Measurements from ENCODE around the gene PLSCR1. TPM values are rescaled to one million over a fixed set of nuclear protein-coding genes. Genes with fewer than 3 reads are reported as not detected.
"Not testable (repeated sequence)": the region's sequence is repeated elsewhere in the genome, so short reads cannot be mapped to it uniquely, and the experiment has no call there.

PLSCR1 gene
- total RNA-seq, 2 experiments from 2014 or later: 60.1 to 64.3 TPM

DNA sequence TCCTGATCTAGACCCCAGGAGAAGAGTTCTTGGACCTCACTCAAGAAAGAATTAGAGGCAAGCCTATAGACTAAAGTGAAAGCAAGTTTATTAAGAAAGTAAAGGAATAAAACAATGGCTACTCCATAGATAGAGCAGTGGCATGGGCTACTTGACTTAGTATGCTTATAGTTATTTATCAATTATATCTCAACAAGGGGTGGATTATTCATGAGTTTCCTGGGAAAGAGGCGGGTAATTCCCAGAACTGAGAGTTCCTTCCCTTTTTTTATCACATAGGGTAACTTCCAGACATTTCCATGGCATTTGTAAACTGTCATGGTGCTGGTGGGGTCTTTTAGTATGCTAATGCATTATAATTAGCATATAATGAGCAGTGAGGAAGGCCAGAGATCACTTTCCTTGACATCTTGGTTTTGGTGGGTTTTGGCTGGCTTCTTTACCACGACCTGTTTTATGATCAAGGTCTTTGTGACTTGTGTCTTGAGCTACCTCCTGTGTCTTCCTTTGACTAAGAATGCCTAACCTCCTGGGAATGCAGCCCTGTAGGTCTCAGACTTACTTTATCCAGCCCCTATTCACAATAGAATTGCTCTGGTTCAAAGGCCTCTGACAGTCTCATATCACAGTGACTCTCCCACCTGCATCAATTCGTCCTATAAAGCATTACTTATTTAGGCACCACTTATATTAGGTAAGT is 39.8 kb downstream of the PLSCR1 start:
- CTCF ChIA-PET: interaction anchor here (1.7 kb wide), 1 partner anchor 15 kb away, joined by 5 read pairs; no protein-coding TSS in a partner anchor
- intact Hi-C loops (cut with micrococcal nuclease): no loop called here
- H3K27me3 Mint-ChIP-seq (ENCODE audit: low read depth): no peaks in the 10 kb centered on the region
- no peaks in the 10 kb centered on the region for H3K9me3 Mint-ChIP-seq
- H3K27ac Mint-ChIP-seq: no peak overlapping the region
- no peak overlapping the region for H3K4me3 Mint-ChIP-seq
- DNase-seq: no peak
- peaks cover 15% of the 10 kb centered on the region for H3K4me1 Mint-ChIP-seq (ENCODE audit: low read depth)
- peaks cover 3% of the 10 kb centered on the region for H3K36me3 Mint-ChIP-seq (ENCODE audit: low read depth)

DNA sequence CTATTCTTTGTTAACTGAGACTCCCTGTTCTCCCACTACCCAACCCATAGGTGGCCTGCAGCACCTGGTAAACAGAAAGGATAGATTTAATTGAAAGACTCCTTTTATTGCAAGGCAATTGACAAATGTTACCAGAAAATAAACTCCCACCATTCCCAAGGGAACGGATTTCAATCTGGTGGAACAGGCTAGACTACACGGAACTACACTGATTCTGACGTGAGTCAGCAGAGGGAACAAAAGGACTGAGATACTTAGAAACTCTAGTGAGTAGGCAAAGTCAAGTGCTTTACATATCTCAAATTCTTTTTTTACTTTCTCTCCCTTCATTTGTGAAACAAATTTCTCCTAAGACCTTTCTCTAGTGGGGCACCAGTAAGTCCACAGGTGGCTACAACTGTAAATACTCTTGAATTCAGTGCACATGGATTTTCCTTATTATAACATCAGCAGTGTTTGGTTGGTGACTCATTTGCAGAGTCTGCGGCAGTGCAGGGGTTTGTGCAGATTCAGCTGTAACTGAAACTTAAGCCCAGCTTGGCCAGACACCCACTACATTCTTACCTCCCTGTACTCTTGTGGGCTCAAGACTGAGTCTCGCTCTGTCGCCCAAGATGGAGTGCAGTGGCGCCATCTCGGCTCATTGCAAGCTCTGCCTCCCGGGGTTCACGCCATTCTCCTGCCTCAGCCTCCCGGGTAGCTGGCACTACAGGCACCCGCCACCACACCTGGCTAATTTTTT is 40.8 kb downstream of the PLSCR1 start:
- Mint-ChIP-seq H3K4me3 (no peak overlapping the region), H3K4me1 (ENCODE audit: low read depth) (peaks cover 15% of the 10 kb centered on the region), H3K27ac (no peak overlapping the region), H3K9me3 (no peaks in the 10 kb centered on the region), H3K36me3 (ENCODE audit: low read depth) (peaks cover 3% of the 10 kb centered on the region), H3K27me3 (ENCODE audit: low read depth) (no peaks in the 10 kb centered on the region)
- intact Hi-C loops (cut with micrococcal nuclease): no loop called here
- CTCF ChIA-PET: no interaction called here
- DNase-seq: no peak

DNA sequence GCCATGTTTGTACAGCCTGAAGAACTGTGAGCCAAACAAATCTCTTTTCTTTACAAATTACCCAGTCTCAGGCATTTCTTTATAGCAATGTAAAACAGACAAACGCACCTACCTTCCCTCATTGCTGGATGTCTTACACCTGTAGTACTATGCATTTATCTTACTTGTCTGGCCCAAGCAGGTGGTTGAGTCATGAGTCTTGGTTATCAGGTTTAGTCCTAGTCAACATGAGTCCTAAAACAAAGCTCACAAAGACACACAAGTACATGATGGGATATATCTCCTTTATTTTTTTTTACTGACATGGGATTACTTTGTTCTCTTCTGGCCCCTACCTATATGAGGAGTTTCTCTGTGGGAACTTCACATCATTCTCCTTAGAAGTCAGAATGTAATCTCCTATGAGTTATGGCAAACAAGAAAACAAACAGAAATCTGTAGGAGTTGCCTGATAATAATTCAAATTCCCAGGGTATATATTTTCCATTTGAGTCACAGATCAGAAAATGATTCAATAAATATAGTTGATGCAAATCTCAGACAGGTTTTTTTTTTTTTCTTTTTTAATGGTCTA is 41.4 kb downstream of the PLSCR1 start:
- DNase-seq: no peak
- Mint-ChIP-seq H3K36me3 (ENCODE audit: low read depth) (no peaks in the 10 kb centered on the region), H3K9me3 (no peaks in the 10 kb centered on the region), H3K4me3 (no peak overlapping the region), H3K4me1 (ENCODE audit: low read depth) (peaks cover 19% of the 10 kb centered on the region), H3K27ac (no peak overlapping the region), H3K27me3 (ENCODE audit: low read depth) (no peaks in the 10 kb centered on the region)
- intact Hi-C loops (cut with micrococcal nuclease): loop anchor here (1.0 kb wide), 1 partner anchor 34 kb away; the partner anchor contains the start of gene PLSCR2
- CTCF ChIA-PET: no interaction called here

DNA sequence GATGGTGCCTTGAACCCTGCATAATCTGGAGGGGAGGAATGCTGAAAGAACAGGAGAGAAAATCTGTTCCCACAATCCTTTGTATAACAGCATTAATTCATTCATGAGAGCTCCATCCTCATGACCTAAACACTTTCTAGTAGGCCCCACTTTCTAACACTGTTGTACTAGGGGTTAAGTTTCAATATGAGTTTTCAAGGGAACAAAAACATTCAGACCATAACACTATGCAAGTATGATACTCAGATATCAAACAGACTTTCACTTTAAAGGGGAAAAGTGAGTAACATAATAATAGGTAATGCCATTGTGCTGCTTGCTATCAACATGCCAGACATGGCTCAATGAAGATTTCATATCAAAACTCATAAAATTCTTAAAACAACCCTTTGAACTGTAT is 42.7 kb downstream of the PLSCR1 start:
- Mint-ChIP-seq H3K27me3 (ENCODE audit: low read depth) (no peaks in the 10 kb centered on the region), H3K9me3 (peaks cover 3% of the 10 kb centered on the region), H3K4me3 (no peak overlapping the region), H3K36me3 (ENCODE audit: low read depth) (no peaks in the 10 kb centered on the region), H3K4me1 (ENCODE audit: low read depth) (peaks cover 19% of the 10 kb centered on the region), H3K27ac (no peak overlapping the region)
- CTCF ChIA-PET: no interaction called here
- no peak for DNase-seq
- intact Hi-C loops (cut with micrococcal nuclease): loop anchor here (1.0 kb wide), 1 partner anchor 32 kb away; the partner anchor contains the start of gene PLSCR2

DNA sequence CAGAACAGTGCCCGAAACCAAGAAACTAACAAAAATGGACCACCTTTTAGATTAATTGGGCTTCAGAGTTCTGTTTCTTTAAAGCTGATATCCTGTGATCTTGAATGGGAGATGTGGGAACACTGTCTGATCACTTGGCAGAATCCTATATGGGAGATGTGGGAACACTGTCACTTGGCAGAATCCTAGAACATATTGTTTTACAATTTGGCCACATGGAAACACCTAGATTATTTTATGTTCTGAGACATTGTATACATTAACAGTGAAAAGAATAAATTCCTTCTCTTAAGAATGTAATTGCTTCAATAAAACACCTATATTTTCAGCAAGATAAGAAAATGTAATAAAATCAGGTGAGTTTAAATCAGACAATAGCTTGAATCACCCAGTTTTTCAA is 44.7 kb downstream of the PLSCR1 start:
- no peaks in the 10 kb centered on the region for H3K36me3 Mint-ChIP-seq (ENCODE audit: low read depth)
- H3K4me3 Mint-ChIP-seq: no peak overlapping the region
- H3K4me1 Mint-ChIP-seq (ENCODE audit: low read depth): peaks cover 22% of the 10 kb centered on the region
- H3K27ac Mint-ChIP-seq: no peak overlapping the region
- no peak for DNase-seq
- intact Hi-C loops (cut with micrococcal nuclease): loop anchor here (2.0 kb wide), 1 partner anchor 45 kb away; the partner anchor contains the start of gene PLSCR1
- CTCF ChIA-PET: no interaction called here
- peaks cover 3% of the 10 kb centered on the region for H3K9me3 Mint-ChIP-seq
- no peaks in the 10 kb centered on the region for H3K27me3 Mint-ChIP-seq (ENCODE audit: low read depth)

DNA sequence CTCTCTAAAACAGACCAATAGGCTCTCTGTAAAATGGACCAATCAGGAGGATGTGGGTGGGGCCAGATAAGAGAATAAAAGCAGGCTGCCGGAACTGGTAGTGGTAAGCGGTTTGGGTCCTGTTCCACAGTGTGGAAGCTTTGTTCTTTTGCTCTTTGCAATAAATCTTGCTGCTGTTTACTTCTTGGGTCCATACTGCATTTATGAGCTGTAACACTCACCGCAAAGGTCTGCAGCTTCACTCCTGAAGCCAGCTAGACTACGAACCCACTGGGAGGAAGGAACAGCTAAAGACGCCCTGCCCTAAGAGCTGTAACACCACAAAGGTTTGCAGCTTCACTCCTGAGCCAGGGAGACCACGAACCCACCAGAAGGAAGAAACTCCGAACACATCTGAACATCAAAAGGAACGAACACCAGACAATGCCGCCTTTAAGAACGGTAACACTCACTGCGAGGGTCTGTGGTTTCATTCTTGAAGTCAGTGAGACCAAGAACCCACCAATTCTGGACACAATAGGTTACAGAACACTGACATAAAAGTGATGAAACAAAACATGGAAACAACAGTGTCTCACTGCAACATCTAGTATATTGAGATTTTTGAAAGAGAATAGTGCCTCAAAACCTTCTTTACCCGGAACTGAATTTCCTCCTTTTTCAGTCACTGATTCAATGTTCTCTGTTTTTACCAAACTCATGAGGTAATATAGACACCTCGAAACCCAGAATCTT is 46.2 kb downstream of the PLSCR1 start:
- Mint-ChIP-seq H3K4me1 (ENCODE audit: low read depth) (peaks cover 19% of the 10 kb centered on the region), H3K9me3 (peaks cover 3% of the 10 kb centered on the region), H3K36me3 (ENCODE audit: low read depth) (no peaks in the 10 kb centered on the region), H3K27me3 (ENCODE audit: low read depth) (no peaks in the 10 kb centered on the region), H3K4me3 (peak overlapping the region; percentile 71), H3K27ac (peak overlapping the region; percentile 41)
- CTCF ChIA-PET: no interaction called here
- DNase-seq: peak; percentile 59
- intact Hi-C loops (cut with micrococcal nuclease): loop anchor here (1.0 to 2.0 kb wide), 2 partner anchors 29 to 47 kb away; partner anchors contain the start of genes PLSCR1 and PLSCR2

DNA sequence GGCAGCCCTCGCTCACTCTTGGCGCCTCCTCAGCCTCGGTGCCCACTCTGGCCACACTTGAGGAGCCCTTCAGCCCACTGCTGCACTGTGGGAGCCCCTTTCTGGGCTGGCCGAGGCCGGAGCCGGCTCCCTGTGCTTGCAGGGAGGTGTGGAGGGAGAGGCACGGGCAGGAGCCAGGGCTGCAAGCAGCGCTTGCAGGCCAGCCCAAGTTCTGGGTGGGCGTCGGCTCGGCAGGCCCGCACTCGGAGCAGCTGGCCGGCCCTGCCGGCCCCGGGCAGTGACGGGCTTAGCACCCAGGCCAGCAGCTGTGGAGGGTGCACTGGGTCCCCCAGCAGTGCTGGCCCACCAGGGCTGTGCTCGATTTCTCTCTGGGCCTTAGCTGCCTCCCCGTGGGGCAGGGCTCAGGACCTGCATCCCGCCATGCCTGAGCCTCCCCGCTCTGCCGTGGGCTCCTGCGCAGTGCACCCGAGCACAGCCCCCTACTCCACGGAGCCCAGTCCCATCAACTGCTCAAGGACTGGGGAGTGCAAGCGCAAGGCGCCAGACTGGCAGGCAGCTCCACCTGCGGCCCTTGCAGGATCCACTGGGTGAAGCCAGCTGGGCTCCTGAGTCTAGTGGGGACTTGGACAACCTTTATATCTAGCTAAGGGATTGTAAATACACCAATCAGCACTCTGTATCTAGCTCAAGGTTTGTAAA is 47.1 kb downstream of the PLSCR1 start:
- CTCF ChIA-PET; H3K36me3 Mint-ChIP-seq (ENCODE audit: low read depth); H3K4me3 Mint-ChIP-seq; H3K9me3 Mint-ChIP-seq; DNase-seq; H3K27me3 Mint-ChIP-seq (ENCODE audit: low read depth); H3K27ac Mint-ChIP-seq; intact Hi-C loops (cut with micrococcal nuclease): not testable (repeated sequence)
- peaks cover 11% of the 10 kb centered on the region for H3K4me1 Mint-ChIP-seq (ENCODE audit: low read depth)

DNA sequence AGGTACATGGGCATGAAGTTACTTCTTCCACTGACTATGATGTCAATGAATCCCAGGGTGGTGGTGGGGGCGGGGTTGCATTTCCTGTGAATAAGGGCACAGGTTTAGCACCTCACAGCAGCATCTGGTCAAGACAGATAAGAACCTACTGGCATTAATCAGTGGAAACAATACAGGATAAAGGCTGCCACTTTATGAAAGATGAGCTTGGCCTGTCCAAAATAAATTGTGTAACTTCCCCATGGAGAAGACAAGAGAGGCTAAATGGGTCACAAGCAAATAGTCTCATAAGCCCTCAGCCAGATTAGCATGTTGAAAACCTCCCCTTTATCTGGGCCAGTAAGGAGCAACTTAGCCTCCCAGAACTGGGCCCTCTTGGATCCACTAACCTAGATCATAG is 47.7 kb downstream of the PLSCR1 start:
- H3K4me3 Mint-ChIP-seq: no peak overlapping the region
- intact Hi-C loops (cut with micrococcal nuclease): no loop called here
- H3K27me3 Mint-ChIP-seq (ENCODE audit: low read depth): peaks cover 8% of the 10 kb centered on the region
- CTCF ChIA-PET: no interaction called here
- peak; percentile 17 for DNase-seq
- H3K4me1 Mint-ChIP-seq (ENCODE audit: low read depth): peaks cover 10% of the 10 kb centered on the region
- no peaks in the 10 kb centered on the region for H3K36me3 Mint-ChIP-seq (ENCODE audit: low read depth)
- H3K9me3 Mint-ChIP-seq: peaks cover 5% of the 10 kb centered on the region
- no peak overlapping the region for H3K27ac Mint-ChIP-seq

DNA sequence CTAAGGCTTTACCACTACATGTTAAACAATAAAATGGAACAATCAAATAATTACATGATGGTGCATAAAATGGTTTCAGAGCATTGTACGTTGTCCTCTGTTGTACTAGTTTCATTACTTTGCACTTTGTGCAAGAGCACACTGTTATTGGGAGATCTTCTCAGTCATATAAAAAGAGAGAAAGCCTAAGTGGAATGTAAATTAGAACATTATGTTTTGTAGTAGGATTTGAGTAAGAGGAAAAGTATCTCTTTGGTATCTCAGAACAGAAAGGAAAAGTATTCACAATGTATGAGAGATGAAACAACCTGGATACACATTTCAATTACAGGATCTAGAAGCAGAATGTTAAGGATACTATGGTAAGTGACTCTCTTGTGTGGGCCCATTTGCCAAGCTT is 48.2 kb downstream of the PLSCR1 start:
- intact Hi-C loops (cut with micrococcal nuclease): no loop called here
- Mint-ChIP-seq H3K27ac (no peak overlapping the region), H3K27me3 (ENCODE audit: low read depth) (peaks cover 8% of the 10 kb centered on the region), H3K9me3 (peaks cover 5% of the 10 kb centered on the region), H3K4me1 (ENCODE audit: low read depth) (peaks cover 7% of the 10 kb centered on the region), H3K4me3 (no peak overlapping the region), H3K36me3 (ENCODE audit: low read depth) (no peaks in the 10 kb centered on the region)
- no peak for DNase-seq
- CTCF ChIA-PET: no interaction called here

DNA sequence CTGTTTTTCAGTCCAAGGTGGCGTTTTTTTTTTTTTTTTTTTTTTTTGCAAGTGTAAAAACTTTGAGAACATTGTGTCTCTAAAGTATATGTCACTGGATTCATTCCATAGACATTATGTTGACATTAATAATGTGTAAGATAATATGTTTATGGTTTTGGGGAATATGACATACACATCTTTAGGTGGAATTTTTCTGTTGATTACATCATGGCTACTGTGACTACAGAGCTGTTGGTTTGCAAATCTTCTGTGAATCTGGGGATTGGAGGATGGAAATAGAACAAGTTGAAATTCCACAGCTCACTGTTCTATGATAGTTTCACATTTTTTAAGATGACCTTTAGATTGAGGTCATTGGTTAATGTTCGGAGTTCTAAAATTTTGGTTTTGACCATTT is 50.6 kb downstream of the PLSCR1 start:
- intact Hi-C loops (cut with micrococcal nuclease): no loop called here
- Mint-ChIP-seq H3K9me3 (peaks cover 11% of the 10 kb centered on the region), H3K4me3 (no peak overlapping the region), H3K27ac (no peak overlapping the region), H3K36me3 (ENCODE audit: low read depth) (no peaks in the 10 kb centered on the region), H3K27me3 (ENCODE audit: low read depth) (peaks cover 8% of the 10 kb centered on the region), H3K4me1 (ENCODE audit: low read depth) (peaks cover 7% of the 10 kb centered on the region)
- DNase-seq: no peak
- CTCF ChIA-PET: no interaction called here

DNA sequence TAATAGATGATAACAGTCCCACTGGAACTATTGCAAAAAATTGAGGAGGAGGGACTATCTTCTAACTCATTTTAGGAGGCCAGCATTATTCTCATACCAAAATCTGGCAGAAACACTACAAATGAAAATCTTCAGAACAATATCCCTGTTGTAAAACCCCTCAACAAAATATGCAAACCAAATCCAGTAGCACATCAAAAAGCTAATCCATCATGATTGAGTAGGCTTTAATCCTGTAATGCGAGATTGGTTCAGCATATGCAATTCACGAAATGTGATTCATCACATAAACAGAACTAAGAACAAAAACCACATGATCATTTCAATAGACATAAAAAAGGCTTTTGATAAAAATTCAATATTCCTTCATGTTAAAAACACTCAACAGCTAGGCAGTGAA is 51.2 kb downstream of the PLSCR1 start:
- no peak overlapping the region for H3K27ac Mint-ChIP-seq
- intact Hi-C loops (cut with micrococcal nuclease): no loop called here
- H3K36me3 Mint-ChIP-seq (ENCODE audit: low read depth): no peaks in the 10 kb centered on the region
- CTCF ChIA-PET: no interaction called here
- peaks cover 8% of the 10 kb centered on the region for H3K27me3 Mint-ChIP-seq (ENCODE audit: low read depth)
- no peak overlapping the region for H3K4me3 Mint-ChIP-seq
- peaks cover 15% of the 10 kb centered on the region for H3K9me3 Mint-ChIP-seq
- peaks cover 5% of the 10 kb centered on the region for H3K4me1 Mint-ChIP-seq (ENCODE audit: low read depth)
- DNase-seq: no peak

DNA sequence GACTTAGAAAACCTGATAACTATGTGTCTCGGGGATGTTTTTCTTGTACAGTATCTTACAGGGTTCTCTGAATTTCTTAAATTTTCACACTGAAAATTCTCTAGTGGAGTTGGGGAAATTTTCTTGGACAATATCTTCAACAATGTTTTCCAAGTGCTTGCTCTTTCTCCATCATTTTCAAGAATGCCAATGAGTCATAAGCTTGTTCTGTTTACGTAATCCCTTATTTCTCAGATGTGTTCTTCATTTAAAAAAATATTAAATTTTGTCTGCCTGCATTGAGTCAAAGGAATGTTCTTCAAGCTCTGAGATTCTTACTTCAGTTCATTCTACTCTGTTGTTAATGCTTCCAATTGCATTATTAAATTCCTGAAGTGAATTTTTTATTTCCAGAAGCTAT is 53.1 kb downstream of the PLSCR1 start:
- no peaks in the 10 kb centered on the region for H3K36me3 Mint-ChIP-seq (ENCODE audit: low read depth)
- CTCF ChIA-PET: no interaction called here
- H3K4me3 Mint-ChIP-seq: no peak overlapping the region
- DNase-seq: no peak
- H3K27ac Mint-ChIP-seq: no peak overlapping the region
- peaks cover 12% of the 10 kb centered on the region for H3K9me3 Mint-ChIP-seq
- intact Hi-C loops (cut with micrococcal nuclease): no loop called here
- H3K27me3 Mint-ChIP-seq (ENCODE audit: low read depth): peaks cover 14% of the 10 kb centered on the region
- peaks cover 2% of the 10 kb centered on the region for H3K4me1 Mint-ChIP-seq (ENCODE audit: low read depth)
